Measurements from ENCODE around the gene CERKL. TPM values are rescaled to one million over a fixed set of nuclear protein-coding genes. Genes with fewer than 3 reads are reported as not detected.

Gene CERKL
- total RNA-seq, 4 donors from 2014 or later = not detected

- TF ChIP-seq CTCF (IDR thresholded peaks at IDR 0.05) = no peak
- ATAC-seq (ENCODE audit: low FRiP score) (no peak), DNase-seq (ENCODE audit: low spot score) (no peak)
Observed at GRCh38 chr2:181588546-181588945, 68.4 kb downstream of the CERKL start.

- DNase-seq (ENCODE audit: low spot score) (no peak), ATAC-seq (ENCODE audit: low FRiP score) (no peak)
- no peak for TF ChIP-seq CTCF (IDR thresholded peaks at IDR 0.05)
Observed at GRCh38 chr2:181586569-181587081, 70.3 kb downstream of the CERKL start.

- no peak for TF ChIP-seq CTCF (IDR thresholded peaks at IDR 0.05)
- DNase-seq (ENCODE audit: low spot score) (no peak), ATAC-seq (ENCODE audit: low FRiP score) (no peak)
Observed at GRCh38 chr2:181585732-181586131, 71.2 kb downstream of the CERKL start.

GRCh38 chr2:181581534-181581933 is 75.4 kb downstream of the CERKL start:
- no peak for DNase-seq (ENCODE audit: low spot score)
- TF ChIP-seq CTCF (IDR thresholded peaks at IDR 0.05) = no peak
- ATAC-seq (ENCODE audit: low FRiP score) = no peak

GRCh38 chr2:181578829-181579228 is 78.1 kb downstream of the CERKL start:
- TF ChIP-seq CTCF (IDR thresholded peaks at IDR 0.05) = no peak
- no peak for ATAC-seq (ENCODE audit: low FRiP score)
- no peak for DNase-seq (ENCODE audit: low spot score)

GRCh38 chr2:181576431-181576830 is 80.5 kb downstream of the CERKL start:
- TF ChIP-seq CTCF (IDR thresholded peaks at IDR 0.05) = no peak
- DNase-seq (ENCODE audit: low spot score) (no peak), ATAC-seq (ENCODE audit: low FRiP score) (no peak)

- no peak for TF ChIP-seq CTCF (IDR thresholded peaks at IDR 0.05)
- DNase-seq (ENCODE audit: low spot score) (no peak), ATAC-seq (ENCODE audit: low FRiP score) (no peak)
Observed at GRCh38 chr2:181575650-181576025, 81.3 kb downstream of the CERKL start.

Measured in omental fat pad (tissue), 4 donors.